ENCODE results near the gene PARP1. TPM values are rescaled to one million over a fixed set of nuclear protein-coding genes. Genes with fewer than 3 reads are reported as not detected.

PARP1 gene
- total and polyA plus RNA-seq, 2 donors (not counting 1 experiment from before 2014, with no cell fraction given) = 118 to 180 TPM

- no peak overlapping the region for H2AFZ ChIP-seq (ENCODE audit: insufficient read depth, low read depth, low read length, poor library complexity, severe bottlenecking)
- no peak overlapping the region for H3K9ac ChIP-seq (ENCODE audit: low read length)
- ChIA-PET CTCF (no interaction called here), POLR2A (no interaction called here)
- no peak for TF ChIP-seq EZH2 (IDR thresholded peaks at IDR 0.05; ENCODE audit: borderline replicate concordance, insufficient read depth, low read depth, low read length, poor library complexity, severe bottlenecking)
- TF ChIP-seq, protein P1, sequence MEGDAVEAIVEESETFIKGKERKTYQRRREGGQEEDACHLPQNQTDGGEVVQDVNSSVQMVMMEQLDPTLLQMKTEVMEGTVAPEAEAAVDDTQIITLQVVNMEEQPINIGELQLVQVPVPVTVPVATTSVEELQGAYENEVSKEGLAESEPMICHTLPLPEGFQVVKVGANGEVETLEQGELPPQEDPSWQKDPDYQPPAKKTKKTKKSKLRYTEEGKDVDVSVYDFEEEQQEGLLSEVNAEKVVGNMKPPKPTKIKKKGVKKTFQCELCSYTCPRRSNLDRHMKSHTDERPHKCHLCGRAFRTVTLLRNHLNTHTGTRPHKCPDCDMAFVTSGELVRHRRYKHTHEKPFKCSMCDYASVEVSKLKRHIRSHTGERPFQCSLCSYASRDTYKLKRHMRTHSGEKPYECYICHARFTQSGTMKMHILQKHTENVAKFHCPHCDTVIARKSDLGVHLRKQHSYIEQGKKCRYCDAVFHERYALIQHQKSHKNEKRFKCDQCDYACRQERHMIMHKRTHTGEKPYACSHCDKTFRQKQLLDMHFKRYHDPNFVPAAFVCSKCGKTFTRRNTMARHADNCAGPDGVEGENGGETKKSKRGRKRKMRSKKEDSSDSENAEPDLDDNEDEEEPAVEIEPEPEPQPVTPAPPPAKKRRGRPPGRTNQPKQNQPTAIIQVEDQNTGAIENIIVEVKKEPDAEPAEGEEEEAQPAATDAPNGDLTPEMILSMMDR (IDR thresholded peaks at IDR 0.05) = no peak
- H4K20me1 ChIP-seq (ENCODE audit: control insufficient read depth, insufficient read depth, low read length, poor library complexity, severe bottlenecking) = no peaks in the 10 kb centered on the region
- WGBS (ENCODE audit: insufficient coverage) = 82% methylated on average over 3 of the region's 4 CpGs
- H3K4me1 Mint-ChIP-seq = peaks cover 23% of the 10 kb centered on the region
- H3K9me3 ChIP-seq (ENCODE audit: control extremely low read depth in 1 of 3, control insufficient read depth in 2 of 3, insufficient read depth in 1 of 3, low read length in 2 of 3) = no peaks in the 10 kb centered on the region
- H3K27ac ChIP-seq (ENCODE audit: low read length in 2 of 2) = no peak overlapping the region
- no peaks in the 10 kb centered on the region for H3K27me3 Mint-ChIP-seq
- no peak for ATAC-seq (ENCODE audit: low read depth)
- no peaks in the 10 kb centered on the region for H3K9me3 Mint-ChIP-seq (ENCODE audit: insufficient read depth)
- H3K36me3 ChIP-seq (replicated peaks in 1 of 2; ENCODE audit: control extremely low read depth in 1 of 2, control insufficient read depth in 1 of 2, extremely low read depth in 1 of 2, insufficient read depth in 2 of 2, low read length in 1 of 2) = no peaks in the 10 kb centered on the region
- DNase-seq = no peak
- H3K27me3 ChIP-seq (replicated peaks in 1 of 4; ENCODE audit: control extremely low read depth in 1 of 4, control insufficient read depth in 3 of 4, insufficient read depth in 4 of 4, low read length in 3 of 4) = no peaks in the 10 kb centered on the region
- no peak overlapping the region for H3K27ac Mint-ChIP-seq
- peaks cover 23% of the 10 kb centered on the region in 2 donors for H3K4me1 ChIP-seq (ENCODE audit: control insufficient read depth in 2 of 2, insufficient read depth in 2 of 2, low read length in 2 of 2)
- no peaks in the 10 kb centered on the region for H3K79me2 ChIP-seq (ENCODE audit: control insufficient read depth, insufficient read depth, low read length)
- intact Hi-C loops (cut with micrococcal nuclease) = no loop called here
- no peak overlapping the region for H3K4me3 ChIP-seq (ENCODE audit: control extremely low read depth in 1 of 5, extremely low read depth in 1 of 5, insufficient read depth in 1 of 5, low read depth in 2 of 5, low read length in 4 of 5)
- no peak overlapping the region for H3K4me3 Mint-ChIP-seq
- H3K4me2 ChIP-seq (replicated peaks; ENCODE audit: low read depth, low read length, poor library complexity, severe bottlenecking) = no peak overlapping the region
These were observed 40.2 kb upstream of the PARP1 start for GRCh38 chr1:226447932-226448665.

DNA sequence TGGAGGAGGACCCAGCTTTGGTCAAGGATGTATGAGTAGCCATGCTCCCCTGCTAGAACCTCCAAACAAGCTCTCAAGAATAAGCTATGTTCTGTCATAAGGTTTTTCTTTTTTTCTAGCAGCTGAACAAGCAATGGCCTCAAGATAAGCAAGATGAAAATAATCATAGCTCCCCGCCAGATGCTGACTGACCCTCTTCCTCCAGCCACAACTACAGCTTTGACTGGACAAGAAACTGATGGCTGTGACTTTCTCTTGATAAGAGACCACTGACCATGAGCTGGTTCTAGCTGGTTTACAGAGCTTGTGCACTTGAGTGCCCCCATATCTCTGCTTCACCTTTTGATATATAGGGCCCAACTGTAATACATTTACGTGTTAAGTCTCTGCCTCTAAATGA, 38.2 kb upstream of the PARP1 start:
- no peaks in the 10 kb centered on the region for H3K9me3 ChIP-seq (ENCODE audit: control extremely low read depth in 1 of 3, control insufficient read depth in 2 of 3, insufficient read depth in 1 of 3, low read length in 2 of 3)
- no peak overlapping the region for H3K9ac ChIP-seq (ENCODE audit: low read length)
- POLR2A ChIA-PET = no interaction called here
- intact Hi-C loops (cut with micrococcal nuclease) = no loop called here
- ATAC-seq (ENCODE audit: low read depth) = no peak
- DNase-seq = no peak
- no peak overlapping the region for H3K27ac ChIP-seq (ENCODE audit: low read length in 2 of 2)
- H3K36me3 ChIP-seq (replicated peaks in 1 of 2; ENCODE audit: control extremely low read depth in 1 of 2, control insufficient read depth in 1 of 2, extremely low read depth in 1 of 2, insufficient read depth in 2 of 2, low read length in 1 of 2) = no peaks in the 10 kb centered on the region
- Mint-ChIP-seq H3K9me3 (ENCODE audit: insufficient read depth) (no peaks in the 10 kb centered on the region), H3K27ac (peak overlapping the region; percentile 2), H3K4me3 (no peak overlapping the region), H3K27me3 (no peaks in the 10 kb centered on the region), H3K4me1 (peaks cover 23% of the 10 kb centered on the region)
- CTCF ChIA-PET = interaction anchor here (0.7 to 1.5 kb wide), 4 partner anchors 9 to 180 kb away, joined by 3 to 4 read pairs (median 4); no protein-coding TSS in a partner anchor
- no peaks in the 10 kb centered on the region for H3K79me2 ChIP-seq (ENCODE audit: control insufficient read depth, insufficient read depth, low read length)
- WGBS (ENCODE audit: insufficient coverage) = 100% methylated on average over 1 of the region's 2 CpGs
- TF ChIP-seq EZH2 (IDR thresholded peaks at IDR 0.05; ENCODE audit: borderline replicate concordance, insufficient read depth, low read depth, low read length, poor library complexity, severe bottlenecking) = no peak
- TF ChIP-seq, protein P1 (IDR thresholded peaks at IDR 0.05) = no peak
- no peak overlapping the region for H3K4me2 ChIP-seq (replicated peaks; ENCODE audit: low read depth, low read length, poor library complexity, severe bottlenecking)
- H4K20me1 ChIP-seq (ENCODE audit: control insufficient read depth, insufficient read depth, low read length, poor library complexity, severe bottlenecking) = no peaks in the 10 kb centered on the region
- H2AFZ ChIP-seq (ENCODE audit: insufficient read depth, low read depth, low read length, poor library complexity, severe bottlenecking) = no peak overlapping the region
- H3K4me3 ChIP-seq (ENCODE audit: control extremely low read depth in 1 of 5, extremely low read depth in 1 of 5, insufficient read depth in 1 of 5, low read depth in 2 of 5, low read length in 4 of 5) = no peak overlapping the region
- H3K27me3 ChIP-seq (replicated peaks in 1 of 4; ENCODE audit: control extremely low read depth in 1 of 4, control insufficient read depth in 3 of 4, insufficient read depth in 4 of 4, low read length in 3 of 4) = no peaks in the 10 kb centered on the region
- peaks cover 23% of the 10 kb centered on the region in 2 donors for H3K4me1 ChIP-seq (ENCODE audit: control insufficient read depth in 2 of 2, insufficient read depth in 2 of 2, low read length in 2 of 2)
